IPS DF 6.9 (cell line): Measurements from ENCODE around the gene ANXA5.

Source experiments
- DNase-seq: peaks from one replicate; pipeline ENCODE4 v3.0.0-alpha.2; 2013; ENCODE audit warnings: low read depth, low spot score
- H3K27ac ChIP-seq: one replicate; pipeline ENCODE4 v1.5.1; 2013; ENCODE audit warnings: low read length, control low read depth
- H3K27me3 ChIP-seq: 2 replicates; pipeline ENCODE4 v1.6.1; 2013; ENCODE audit warnings: mild to moderate bottlenecking, low read length; ENCODE audit not compliant: control insufficient read depth, insufficient read depth
- H3K36me3 ChIP-seq: 2 replicates; pipeline ENCODE4 v1.6.1; 2013; ENCODE audit warnings: low read length; ENCODE audit not compliant: control insufficient read depth, insufficient read depth
- H3K4me1 ChIP-seq: 2 replicates; pipeline ENCODE4 v1.6.1; 2013; ENCODE audit warnings: low read length; ENCODE audit not compliant: control insufficient read depth, insufficient read depth
- H3K4me3 ChIP-seq: 2 replicates; pipeline ENCODE4 v1.5.1; 2013; ENCODE audit warnings: mild to moderate bottlenecking, low read length
- H3K9me3 ChIP-seq: 2 replicates; pipeline ENCODE4 v1.6.1; 2013; ENCODE audit warnings: low read length, inconsistent platforms; ENCODE audit not compliant: control insufficient read depth, insufficient read depth
- WGBS: extraction: QIAGEN DNeasy Blood & Tissue Kit; methylation state at CpG from one replicate; pipeline ENCODE4 v1.1.7; 2013; ENCODE audit warnings: mixed read lengths, missing lambda C conversion rate; ENCODE audit not compliant: insufficient read length, insufficient coverage; 5-methylcytosine and 5-hydroxymethylcytosine counted together

Gene ANXA5

DNA sequence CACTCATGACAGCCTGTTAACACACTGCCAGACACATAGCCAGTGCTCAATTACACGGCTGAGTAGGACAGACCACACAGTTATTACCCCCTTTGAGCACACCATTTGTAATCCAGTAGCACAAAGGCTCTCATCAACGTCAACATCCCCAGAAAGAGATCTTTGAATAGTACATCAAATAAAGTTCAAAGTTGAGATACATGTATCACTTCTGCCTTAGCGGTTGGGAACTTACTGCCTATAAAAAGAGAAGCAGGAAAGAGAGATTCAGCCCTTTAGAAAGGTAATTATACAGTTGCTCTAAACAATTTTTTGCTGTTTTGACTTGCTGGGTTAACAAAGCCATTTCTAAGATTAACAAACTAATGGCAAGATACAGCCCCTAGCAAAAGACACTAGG lies 16.2 kb downstream of the ANXA5 start:
- Histone ChIP-seq H3K27me3 (no peaks in the 10 kb centered on the region), H3K27ac (no peak overlapping the region), H3K36me3 (peaks cover 5% of the 10 kb centered on the region; the same call in 1 of the 2 replicates), H3K4me1 (peaks cover 3% of the 10 kb centered on the region; the same call in 1 of the 2 replicates), H3K9me3 (no peaks in the 10 kb centered on the region), H3K4me3 (no peak overlapping the region)
- no CpG with 5 or more reads among the region's 3 CpGs for WGBS
- DNase-seq, result no peak

DNA sequence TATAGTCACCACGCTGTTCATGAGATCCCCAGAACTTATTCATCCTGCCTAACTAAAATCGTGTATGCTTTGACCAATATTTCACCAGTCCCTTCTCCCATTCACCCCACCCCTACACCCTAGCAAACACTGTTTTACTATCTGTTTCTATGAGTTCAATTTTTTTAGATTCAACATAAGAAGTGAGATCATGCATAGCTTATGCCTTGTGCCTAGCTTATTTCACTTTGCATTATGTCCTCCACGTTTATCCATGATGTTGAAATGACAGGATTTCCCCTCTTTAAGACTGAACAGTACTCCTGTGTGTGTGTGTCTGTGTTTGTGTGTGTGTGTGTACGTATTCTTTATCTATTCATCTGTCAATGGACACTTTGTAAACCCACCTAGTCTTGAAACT lies 16.8 kb downstream of the ANXA5 start:
- no peak overlapping the region for H3K4me3 ChIP-seq
- H3K4me1 ChIP-seq, result peaks cover 3% of the 10 kb centered on the region; the same call in 1 of the 2 replicates
- no peaks in the 10 kb centered on the region for H3K9me3 ChIP-seq
- peaks cover 5% of the 10 kb centered on the region; the same call in 1 of the 2 replicates for H3K36me3 ChIP-seq
- no peaks in the 10 kb centered on the region for H3K27me3 ChIP-seq
- WGBS, result no CpG with 5 or more reads among the region's 4 CpGs
- no peak for DNase-seq
- no peak overlapping the region for H3K27ac ChIP-seq

DNA sequence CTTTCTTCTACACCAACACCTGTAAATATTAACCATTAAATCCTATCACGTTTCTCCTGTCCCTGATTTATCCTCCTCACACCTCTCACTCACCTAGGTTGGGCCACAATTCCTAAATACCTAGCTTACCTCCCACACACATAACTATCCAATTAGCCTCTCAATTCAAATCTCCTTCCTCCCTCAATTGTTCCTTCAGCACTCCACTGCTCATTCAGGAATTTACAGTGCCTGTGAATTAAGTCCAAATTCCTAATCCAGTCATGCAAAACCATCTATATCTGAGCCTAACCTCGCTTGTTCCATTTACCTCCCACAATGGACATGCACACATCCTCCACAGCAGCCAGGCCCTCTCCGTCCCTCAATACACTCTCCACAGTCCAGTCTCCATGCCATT lies 17.5 kb downstream of the ANXA5 start:
- H3K4me1 ChIP-seq, result peaks cover 3% of the 10 kb centered on the region; the same call in 1 of the 2 replicates
- H3K4me3 ChIP-seq, result no peak overlapping the region
- peaks cover 5% of the 10 kb centered on the region; the same call in 1 of the 2 replicates for H3K36me3 ChIP-seq
- DNase-seq, result no peak
- 100% methylated on average over 1 of the region's 3 CpGs for WGBS
- H3K27ac ChIP-seq, result no peak overlapping the region
- no peaks in the 10 kb centered on the region for H3K9me3 ChIP-seq
- no peaks in the 10 kb centered on the region for H3K27me3 ChIP-seq

DNA sequence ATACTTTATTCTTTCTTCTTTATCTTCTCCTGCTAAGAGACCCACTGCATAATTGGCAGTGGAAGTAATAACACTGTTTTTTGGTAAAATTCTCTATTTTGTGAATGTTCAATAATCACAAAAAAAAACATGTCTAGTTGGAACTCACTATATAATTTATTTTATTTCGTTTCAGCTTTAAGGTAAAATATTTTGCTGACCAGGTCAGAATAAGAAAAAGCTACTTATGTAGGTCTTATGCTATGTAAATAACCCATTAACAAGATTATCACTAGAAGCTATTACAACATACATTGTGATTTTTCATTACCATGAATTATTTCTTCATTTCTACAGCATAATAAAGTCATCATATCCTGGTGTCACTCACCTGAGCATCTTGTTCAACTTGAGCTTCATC lies 19.3 kb downstream of the ANXA5 start:
- Histone ChIP-seq H3K4me3 (no peak overlapping the region), H3K27me3 (no peaks in the 10 kb centered on the region), H3K36me3 (peaks cover 5% of the 10 kb centered on the region; the same call in 1 of the 2 replicates), H3K4me1 (peaks cover 3% of the 10 kb centered on the region; the same call in 1 of the 2 replicates), H3K9me3 (no peaks in the 10 kb centered on the region), H3K27ac (no peak overlapping the region)
- WGBS, result no CpG with 5 or more reads among the region's 1 CpG
- no peak for DNase-seq

DNA sequence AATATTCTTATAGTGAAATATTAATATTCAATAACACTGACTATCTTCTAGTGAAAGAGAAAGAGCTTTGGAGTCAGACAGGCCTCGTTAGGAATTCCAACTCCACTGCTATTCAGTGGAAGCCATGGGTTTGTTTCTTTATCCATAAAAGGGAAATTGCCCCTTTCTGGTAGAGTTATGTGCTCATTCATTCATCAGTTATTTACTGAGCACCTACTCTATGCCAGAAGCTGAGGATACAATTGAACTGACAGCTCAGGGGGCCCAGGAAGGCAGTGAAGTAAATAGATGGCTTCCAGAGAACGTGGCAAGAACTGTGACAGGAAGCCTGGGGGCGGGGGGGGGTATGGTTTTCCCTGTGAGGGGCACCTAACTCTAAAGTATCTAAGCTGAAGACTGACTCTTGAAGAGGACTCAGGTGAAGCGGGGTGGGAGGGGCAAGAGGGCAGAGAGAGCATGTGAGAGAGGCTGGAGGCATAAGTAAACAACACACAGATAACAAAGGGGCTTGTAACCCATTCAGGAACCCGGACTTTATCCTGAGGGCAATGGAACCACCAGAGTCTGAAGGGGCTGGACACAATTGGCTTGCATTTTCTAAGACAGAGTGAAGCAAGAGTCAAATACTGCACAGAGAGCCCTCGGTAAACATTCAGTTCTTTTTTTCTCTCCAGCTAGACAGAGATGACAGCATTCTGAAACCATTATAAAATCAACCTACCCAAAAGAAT lies 20.3 kb downstream of the ANXA5 start:
- no peaks in the 10 kb centered on the region for H3K27me3 ChIP-seq
- H3K27ac ChIP-seq, result no peak overlapping the region
- no CpG with 5 or more reads among the region's 6 CpGs for WGBS
- H3K4me3 ChIP-seq, result no peak overlapping the region
- peaks cover 3% of the 10 kb centered on the region; the same call in 1 of the 2 replicates for H3K4me1 ChIP-seq
- H3K36me3 ChIP-seq, result peaks cover 9% of the 10 kb centered on the region; the same call in 1 of the 2 replicates
- DNase-seq, result no peak
- no peaks in the 10 kb centered on the region for H3K9me3 ChIP-seq

DNA sequence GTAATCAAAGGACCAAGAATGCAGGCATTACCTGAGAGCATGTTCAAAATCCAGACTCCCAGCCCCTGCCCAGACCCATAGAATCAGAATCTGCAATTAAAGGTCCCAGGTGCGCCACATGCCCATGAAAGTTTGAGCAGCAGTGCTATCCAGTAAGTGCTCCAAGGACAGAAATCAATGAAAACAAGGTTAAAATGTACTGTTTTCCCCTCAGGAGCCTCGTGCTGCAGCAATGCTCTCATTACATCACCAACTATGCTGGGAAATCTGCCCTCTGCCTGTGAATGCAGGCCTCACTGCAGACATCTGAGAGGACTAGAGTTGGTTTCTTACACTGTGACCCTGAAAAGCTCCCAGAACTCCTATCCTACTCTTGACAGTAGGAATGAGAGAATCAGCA lies 21.1 kb downstream of the ANXA5 start:
- H3K27ac ChIP-seq, result no peak overlapping the region

DNA sequence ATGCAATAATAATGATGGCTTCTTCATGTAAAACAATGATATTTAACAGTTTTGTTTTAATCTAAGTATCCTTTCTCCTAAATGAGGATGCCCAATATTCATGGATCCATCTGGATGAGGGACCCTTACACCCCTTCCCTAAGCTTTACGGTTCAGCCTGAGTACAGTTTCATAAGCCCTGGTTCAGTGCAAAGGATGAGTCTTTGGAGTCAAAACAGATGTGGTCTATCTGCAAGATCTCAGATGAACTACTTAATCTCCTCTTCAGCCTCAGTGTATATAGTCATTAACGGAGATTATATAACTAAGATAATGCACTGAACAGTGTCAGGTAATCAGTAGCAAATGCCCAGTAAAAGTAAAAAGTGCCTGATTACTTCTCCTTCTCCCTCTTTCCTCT lies 22.1 kb downstream of the ANXA5 start:
- H3K4me3 ChIP-seq, result no peak overlapping the region
- H3K9me3 ChIP-seq, result no peaks in the 10 kb centered on the region
- DNase-seq, result no peak
- WGBS, result no CpG with 5 or more reads among the region's 2 CpGs
- peaks cover 4% of the 10 kb centered on the region; the same call in 1 of the 2 replicates for H3K36me3 ChIP-seq
- no peak overlapping the region for H3K27ac ChIP-seq
- no peaks in the 10 kb centered on the region for H3K27me3 ChIP-seq
- H3K4me1 ChIP-seq, result peaks cover 3% of the 10 kb centered on the region; the same call in 1 of the 2 replicates

More for the DNA sequence above, 21.1 kb downstream of the ANXA5 start:
- no peaks in the 10 kb centered on the region for H3K9me3 ChIP-seq
- no peak overlapping the region for H3K4me3 ChIP-seq
- no CpG with 5 or more reads among the region's 2 CpGs for WGBS
- H3K4me1 ChIP-seq, result peaks cover 3% of the 10 kb centered on the region; the same call in 1 of the 2 replicates
- H3K36me3 ChIP-seq, result peaks cover 8% of the 10 kb centered on the region; the same call in 1 of the 2 replicates
- no peak for DNase-seq
- no peaks in the 10 kb centered on the region for H3K27me3 ChIP-seq

DNA sequence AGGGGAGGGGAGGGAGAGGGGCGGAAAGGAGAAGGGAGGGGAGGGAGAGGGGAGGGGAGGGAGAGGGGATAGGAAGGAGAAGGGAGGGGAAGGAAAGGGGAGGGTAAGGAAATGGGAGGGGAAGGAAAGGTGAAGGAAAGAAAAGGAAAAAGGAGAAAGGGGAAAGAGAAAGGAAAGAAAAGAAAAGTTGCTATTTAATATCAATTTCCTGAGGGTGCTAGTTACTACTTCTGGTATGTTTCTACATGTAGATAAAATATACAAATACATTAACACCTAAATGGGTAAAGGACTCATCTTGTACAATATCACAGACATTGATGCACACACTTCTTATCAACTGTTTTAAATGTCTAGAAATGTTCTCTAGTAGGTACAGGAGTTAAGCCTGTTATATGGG lies 22.6 kb downstream of the ANXA5 start:
- no CpG with 5 or more reads among the region's 1 CpG for WGBS
- H3K36me3 ChIP-seq, result peaks cover 4% of the 10 kb centered on the region; the same call in 1 of the 2 replicates
- DNase-seq, result no peak
- peaks cover under 1% of the 10 kb centered on the region; the same call in 1 of the 2 replicates for H3K4me1 ChIP-seq
- no peaks in the 10 kb centered on the region for H3K9me3 ChIP-seq
- no peaks in the 10 kb centered on the region for H3K27me3 ChIP-seq
- no peak overlapping the region for H3K27ac ChIP-seq
- no peak overlapping the region for H3K4me3 ChIP-seq

DNA sequence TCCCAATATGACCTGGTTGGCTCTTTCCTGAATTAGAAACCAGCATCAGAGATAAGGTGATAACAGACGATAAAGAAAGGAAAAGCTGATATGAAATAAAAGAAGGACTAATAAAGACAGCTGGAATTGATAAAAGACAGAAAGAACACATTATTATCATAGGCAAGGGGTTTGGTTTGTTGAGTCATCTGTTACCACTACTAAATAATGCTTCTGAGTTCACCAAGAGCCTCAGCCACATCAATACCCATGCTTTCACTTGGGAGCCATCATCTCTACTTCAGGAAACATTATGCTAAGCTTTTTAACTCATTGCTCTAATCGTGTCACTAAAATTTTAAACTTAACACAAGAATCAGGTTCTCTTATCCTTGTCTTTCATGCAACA lies 27.6 kb downstream of the ANXA5 start:
- no peak overlapping the region for H3K4me3 ChIP-seq
- no peaks in the 10 kb centered on the region for H3K9me3 ChIP-seq
- H3K27ac ChIP-seq, result no peak overlapping the region
- no peak for DNase-seq
- no CpG with 5 or more reads among the region's 2 CpGs for WGBS
- no peaks in the 10 kb centered on the region for H3K27me3 ChIP-seq
- no peaks in the 10 kb centered on the region for H3K4me1 ChIP-seq
- H3K36me3 ChIP-seq, result peaks cover 6% of the 10 kb centered on the region; the same call in 1 of the 2 replicates

DNA sequence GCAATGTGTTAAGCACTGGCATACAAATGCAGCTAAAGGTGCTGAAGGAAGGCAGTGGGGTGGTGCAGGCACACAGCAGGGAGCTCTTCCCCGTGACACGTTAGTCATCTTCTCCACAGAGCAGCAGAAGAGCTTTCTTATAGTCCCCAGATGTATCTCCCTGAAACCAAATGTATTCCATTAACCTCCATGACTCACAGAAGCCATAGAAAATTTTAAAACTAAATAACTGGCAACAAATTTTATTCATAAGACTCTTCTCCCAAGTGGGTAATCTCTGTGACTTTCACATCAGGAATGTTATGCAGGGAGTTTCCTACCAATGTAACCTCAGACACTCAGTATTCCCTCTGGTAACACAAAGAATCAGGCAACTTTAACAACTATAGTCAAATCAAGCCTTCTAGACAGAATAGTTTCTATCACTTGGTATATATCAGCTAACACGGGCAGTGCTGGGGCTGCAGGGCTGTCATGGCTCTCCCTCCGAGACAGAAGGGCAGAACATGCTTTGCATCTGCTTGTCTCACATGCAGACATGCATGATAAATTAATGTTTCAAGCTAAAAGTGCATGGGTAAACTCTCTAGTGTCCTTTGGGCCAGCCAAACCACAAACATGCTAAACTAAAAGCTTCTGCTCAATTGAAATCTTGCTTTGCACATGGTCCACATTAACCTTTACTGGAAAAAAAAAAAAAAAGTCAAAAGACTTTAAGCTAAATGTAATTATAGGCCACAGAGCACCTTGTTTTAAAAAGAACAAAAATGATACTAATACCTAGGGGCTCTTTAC lies 28.2 kb downstream of the ANXA5 start:
- no CpG with 5 or more reads among the region's 4 CpGs for WGBS
- no peak overlapping the region for H3K27ac ChIP-seq
- DNase-seq, result no peak
- no peaks in the 10 kb centered on the region for H3K27me3 ChIP-seq
- H3K4me3 ChIP-seq, result no peak overlapping the region
- H3K36me3 ChIP-seq, result peaks cover 6% of the 10 kb centered on the region; the same call in 1 of the 2 replicates
- H3K9me3 ChIP-seq, result no peaks in the 10 kb centered on the region
- H3K4me1 ChIP-seq, result no peaks in the 10 kb centered on the region
